ENCODE results near the gene PSMG3.

The PSMG3 gene

DNA sequence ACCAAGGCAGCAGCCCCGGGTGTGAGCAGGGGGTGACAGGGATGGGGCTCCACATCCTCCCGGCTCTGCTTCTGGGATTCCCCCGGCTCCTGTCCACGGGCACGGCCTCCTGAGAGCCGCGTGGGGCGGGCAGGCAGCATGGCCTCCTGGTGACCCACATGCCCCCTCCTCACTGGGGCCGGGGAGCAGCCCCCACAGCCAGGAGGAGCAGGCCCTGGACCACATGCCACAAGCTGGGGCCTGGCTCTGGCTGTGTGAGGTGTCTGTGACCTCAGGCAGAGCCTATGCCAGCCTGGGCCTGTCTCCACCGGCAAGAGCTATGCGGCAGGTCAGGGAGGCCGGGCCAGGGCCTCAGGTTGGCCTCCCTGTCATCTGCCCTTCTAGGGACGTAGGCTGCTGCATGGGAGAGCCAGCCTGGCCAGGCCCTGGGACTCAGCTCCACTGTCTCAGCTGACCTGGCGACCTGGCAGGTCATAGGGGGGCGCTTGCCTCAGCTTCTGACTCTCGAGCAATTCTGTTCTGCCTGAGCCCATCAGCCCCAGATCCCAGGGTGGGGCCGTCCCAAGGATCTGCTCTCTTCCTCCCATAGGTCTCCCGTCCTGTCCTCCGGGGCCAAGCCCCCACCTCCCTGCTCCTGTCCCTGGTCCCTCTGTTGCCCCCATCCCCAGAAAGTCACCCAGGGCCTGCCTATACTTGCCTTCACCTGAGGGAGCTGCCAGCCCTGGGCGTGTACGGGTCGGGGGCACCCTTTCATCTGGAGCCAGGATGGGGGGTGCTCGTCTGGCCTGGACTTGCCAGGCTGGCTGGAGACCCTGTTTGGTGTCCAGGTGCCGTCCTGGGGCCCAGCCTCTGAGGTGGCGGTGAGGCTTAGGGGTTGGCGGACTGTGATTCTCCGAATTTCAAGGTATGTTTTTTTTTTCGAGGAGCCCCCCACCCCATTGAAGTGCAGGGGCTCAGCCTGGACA lies 9.9 kb downstream of the PSMG3 start:
- DNase-seq (ENCODE audit: low read depth in 1 of 2, low spot score in 1 of 2): no peak

DNA sequence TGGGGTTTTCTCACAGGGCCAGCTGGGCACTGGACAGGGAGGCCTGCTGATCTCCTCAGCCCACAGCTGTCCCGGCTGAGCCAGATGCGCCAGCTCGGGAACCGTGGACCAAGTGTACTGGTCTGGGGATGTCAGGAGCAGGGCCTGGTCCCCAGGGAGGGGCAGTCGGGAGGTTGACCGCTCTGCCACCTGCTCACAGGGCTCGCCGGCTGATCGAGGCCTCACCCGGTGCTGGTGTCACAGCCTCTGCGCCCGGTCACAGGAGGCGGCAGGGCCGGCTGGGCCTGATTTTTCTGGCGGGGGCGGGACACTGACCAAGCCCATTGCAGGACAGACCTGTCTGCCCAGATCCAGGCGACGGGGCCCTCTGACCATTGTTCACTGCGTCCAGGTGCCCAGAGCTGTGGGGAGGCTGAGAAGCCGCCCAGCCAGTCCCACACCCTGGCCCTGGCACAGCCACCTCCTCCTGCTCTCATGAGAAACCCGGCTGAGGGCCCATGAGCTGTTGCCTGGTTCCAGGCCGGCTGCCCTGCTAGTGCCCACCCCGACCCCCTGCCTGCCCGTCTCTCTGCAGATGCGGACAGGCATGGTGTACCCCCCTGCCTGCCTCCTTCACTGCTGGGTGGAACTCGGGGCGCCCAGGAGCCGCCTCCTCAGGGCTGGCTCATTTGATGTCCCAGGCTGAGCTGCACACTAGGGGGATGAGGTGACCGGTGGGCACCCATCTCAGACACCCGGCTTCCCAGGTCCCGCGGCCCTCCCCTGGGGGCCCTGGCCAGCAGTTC lies 10.8 kb downstream of the PSMG3 start:
- DNase-seq (ENCODE audit: low read depth in 1 of 2, low spot score in 1 of 2): no peak

DNA sequence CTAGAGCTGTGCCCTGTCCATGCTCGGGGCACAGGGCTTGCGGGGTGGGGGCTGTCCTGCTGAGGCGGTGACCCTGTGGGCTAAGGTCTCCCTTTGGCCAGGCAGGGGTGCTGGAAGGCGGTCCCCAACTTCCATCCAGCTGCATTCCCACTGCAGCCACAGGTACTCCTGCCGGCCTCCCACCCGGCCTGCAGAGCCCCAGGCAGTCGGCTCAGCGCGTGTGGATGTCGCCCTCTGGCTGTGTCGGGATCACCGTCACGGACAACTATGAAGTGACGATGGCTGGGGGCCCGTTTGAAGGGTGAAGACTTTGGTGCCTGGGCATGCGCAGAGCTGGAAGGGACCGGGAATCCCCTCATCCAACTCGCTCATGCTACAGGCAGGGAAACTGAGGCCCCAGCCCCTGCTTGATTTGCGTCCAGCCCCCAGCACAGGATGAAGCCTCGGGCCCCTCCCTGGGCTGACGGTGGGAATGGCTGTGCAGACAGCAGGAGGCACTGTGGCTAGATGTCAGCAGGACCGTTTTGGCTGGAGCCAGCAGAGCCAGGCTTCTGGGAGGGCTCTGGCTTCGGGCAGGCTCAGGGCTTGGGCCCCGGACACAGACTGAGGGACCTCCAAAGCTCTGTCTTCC lies 11.5 kb downstream of the PSMG3 start:
- DNase-seq (ENCODE audit: low read depth in 1 of 2, low spot score in 1 of 2): no peak

DNA sequence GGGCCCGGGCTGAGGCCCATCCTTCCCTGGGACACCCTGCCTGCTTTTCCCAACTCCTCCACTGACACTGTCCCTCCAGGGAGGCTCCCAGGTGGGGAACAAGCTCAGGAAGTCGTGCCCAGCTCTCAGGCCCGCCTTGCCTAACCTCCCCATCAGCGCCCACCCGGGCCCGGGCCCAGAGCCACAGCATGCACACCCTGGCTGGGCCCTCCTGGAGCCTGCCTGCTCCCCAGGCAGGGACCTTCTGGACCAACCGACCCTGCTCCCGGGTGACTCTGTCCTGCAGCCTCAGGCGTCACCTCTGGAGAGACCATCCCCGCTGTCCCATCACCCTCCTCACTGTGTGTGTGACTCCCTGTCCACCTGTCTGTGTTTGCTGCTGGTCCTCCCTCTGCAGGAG lies 12.1 kb downstream of the PSMG3 start:
- no peak for DNase-seq (ENCODE audit: low read depth in 1 of 2, low spot score in 1 of 2)

DNA sequence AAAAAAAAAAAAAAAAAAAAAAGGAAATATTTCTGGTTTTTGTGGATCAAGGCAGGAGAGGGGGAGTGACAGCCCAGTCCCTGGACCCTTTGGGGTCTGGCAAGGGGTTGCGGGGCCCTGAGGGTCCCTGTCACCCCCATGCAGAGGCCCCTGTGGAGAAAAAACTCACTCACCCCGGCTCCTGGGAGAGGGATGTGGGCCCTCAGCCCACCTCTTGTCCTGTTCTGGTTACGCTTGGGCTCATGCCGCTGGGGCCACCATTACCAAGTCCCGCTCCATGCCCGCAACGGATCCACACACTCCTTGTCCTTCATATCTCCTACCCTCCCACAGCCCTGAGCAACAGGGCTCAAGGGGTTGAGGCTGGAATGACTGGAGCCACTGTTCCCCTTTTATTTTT lies 12.8 kb downstream of the PSMG3 start:
- no peak for DNase-seq (ENCODE audit: low read depth in 1 of 2, low spot score in 1 of 2)

DNA sequence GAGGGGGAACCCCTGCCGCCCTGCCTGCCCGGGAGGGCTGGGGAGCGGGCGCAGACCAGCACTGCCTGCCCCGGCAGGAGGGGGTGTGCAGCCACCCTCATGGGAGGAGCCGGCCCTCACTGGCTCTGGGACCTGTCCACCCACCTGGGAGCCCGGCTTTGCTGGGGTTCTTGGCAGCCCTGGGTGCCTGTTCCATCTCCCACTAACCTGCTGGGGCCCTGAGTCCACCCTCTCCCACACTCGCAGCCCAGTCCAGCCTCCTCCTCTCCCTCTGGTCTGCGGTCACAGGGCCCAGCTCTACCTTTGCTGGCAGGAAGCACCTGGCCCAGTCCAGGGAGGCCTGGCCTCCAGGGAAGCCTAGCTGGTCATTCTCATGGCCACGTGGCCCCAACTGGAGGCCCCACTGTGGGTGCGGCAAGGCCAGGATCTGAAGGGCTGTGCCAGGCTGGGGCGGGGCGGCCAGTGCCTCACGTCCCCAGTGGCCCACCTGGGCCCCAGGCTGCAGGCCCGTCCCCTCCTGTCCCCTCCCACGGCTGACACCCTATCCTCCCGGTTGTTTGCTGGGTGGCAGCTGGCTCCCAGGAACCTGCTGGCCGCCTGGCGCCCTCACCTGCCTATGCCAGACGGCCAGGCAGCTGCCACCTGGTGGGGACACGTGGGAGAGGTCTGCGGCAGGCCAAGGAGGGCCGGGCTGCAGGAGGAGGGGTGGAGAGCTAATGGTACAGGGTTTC lies 13.9 kb downstream of the PSMG3 start, which contains the start of gene TMEM184A:
TMEM184A (minus strand) TSS at position 393 of the 731 bp plus-strand sequence. CDS start 721 bp downstream, outside the sequence.
- no peak for DNase-seq (ENCODE audit: low read depth in 1 of 2, low spot score in 1 of 2)

DNA sequence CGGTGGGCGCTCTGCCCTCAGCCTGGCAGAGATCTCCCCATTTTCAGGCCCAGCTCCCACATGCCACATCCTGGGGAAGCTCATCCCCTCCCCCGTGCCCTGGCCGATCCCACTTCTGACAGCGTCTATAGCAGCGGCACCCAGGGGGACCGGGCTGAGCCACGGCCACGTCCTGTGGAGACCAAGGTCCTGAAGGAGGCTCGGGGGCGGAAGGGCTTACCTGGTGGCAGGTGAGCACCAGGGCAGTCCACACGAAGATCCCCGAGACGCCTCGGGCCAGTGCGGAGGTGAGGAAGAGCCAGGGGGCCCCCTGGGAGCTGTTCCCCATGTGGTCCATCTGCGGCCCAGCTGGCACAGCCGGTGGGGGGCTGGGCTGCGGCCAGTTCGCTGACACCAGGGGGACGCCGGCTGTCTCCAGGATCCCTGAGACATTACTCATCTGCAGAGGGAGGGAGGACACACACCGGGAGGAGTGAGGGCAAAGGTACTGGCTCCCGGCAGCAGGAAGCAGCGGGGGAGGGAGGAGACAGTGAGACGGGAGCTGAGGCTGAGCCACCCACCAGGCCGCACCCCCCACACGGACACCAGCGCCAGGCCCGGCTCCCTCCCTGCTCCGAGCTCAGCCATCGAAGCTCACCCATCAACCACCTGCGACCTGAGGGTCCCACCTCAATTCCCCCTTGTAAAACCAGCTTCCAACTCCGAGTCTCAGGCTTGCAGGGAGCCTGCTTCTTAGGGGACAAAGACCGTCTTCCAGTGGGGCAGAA lies 14.6 kb downstream of the PSMG3 start:
- DNase-seq (ENCODE audit: low read depth in 1 of 2, low spot score in 1 of 2): no peak

DNA sequence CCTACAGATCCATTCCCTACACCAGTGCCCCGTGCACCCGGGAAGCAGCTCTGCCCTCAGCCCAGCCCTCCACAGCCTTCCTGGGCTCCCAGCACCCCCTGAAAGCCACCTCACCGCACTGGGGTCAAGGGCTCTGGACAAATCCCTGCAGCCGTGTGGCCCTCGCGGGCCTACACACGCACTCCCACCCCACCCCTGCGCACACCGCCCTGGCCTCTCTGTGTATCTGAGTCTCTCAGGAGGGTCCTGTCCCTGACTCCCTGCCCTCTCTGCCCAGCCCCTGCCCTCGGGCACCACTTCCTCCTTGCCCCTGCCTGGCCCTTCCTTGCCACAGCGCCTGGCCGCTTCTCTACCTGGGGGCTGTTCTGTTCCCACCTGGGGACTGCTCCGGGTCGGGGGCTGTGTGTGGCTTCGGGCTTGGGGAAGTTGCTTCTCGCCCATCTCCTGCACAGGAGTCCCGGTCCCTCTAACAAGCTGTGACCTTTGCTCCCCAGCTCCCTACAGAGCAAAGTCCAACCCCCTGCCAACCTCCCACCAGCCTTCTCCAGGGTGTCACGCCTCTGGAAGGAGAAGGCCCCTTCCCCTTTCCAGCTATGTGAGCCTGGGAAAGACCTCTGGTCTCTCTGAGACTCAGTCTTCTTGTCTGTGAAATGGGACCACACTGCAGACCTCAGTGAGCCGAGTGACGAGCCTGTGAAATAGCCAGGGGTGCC lies 15.3 kb downstream of the PSMG3 start:
- no peak for DNase-seq (ENCODE audit: low read depth in 1 of 2, low spot score in 1 of 2)

DNA sequence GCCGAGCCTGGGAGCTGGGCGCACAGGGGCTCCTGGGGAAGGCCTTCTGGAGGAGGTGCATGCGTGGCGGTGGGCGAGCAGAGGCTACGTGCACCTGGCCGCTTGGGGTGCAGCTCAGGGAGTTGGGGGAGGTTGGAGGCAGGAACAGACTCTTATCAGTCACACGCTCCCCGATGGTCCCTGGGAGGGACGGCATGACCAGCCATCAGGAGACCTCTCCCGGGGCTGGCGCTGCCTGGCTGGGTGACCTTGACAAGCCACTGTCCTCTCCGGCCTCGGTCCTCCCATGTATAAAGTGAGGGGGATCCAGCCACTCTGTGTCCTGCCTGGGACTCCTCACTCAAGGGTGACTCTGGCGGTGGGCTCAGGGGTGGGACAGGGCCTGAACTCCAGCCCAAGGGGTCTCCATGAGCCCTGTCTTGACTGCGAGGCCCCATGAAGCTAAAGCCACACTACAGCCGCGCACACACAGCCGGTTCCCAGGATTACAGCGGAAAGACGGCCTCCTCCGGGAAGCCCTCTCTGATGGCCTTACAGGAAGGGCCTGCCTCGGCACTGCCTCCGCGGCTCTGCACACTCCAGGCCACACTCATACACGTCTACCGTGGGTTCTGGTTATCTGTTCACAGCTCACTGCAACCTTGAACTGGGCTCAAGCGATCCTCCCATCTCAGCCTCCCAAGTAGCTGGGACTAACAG lies 16.2 kb downstream of the PSMG3 start:
- no peak for DNase-seq (ENCODE audit: low read depth in 1 of 2, low spot score in 1 of 2)

DNA sequence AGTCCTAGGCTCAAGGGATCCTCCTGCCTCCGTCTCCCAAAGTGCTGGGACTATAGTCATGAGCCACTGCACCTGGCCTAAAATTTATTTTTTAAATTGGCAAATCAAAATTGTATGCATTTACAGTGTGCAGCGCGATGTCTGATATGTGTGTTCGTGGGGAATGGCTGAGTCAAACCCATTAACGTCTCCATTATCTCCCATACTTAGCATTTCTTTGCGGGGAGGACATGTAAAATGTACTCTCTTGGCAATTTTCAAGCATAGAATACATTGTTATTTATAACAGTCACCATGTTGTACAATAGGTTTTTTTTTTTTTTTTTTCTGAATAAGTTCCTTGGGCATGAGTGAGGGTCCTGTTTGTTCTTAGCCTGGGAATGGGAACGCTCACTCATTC lies 17.6 kb downstream of the PSMG3 start:
- DNase-seq (ENCODE audit: low read depth in 1 of 2, low spot score in 1 of 2): no peak

DNA sequence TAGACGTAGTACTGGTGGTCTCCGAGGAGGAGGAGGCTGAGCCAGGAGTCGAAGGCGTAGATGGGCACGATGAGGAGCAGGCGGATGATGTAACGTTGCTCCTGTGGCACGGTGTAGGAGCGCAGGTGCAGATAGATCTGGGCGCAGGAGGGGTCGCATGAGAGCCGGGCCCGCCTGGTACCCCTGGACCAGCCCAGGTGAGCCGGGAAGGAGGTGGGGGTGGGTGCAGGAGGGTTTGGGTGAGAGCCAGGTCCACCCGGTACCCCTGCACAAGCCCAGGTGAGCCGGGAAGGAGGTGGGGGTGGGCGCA lies 19.0 kb downstream of the PSMG3 start:
- DNase-seq (ENCODE audit: low read depth in 1 of 2, low spot score in 1 of 2): no peak

DNA sequence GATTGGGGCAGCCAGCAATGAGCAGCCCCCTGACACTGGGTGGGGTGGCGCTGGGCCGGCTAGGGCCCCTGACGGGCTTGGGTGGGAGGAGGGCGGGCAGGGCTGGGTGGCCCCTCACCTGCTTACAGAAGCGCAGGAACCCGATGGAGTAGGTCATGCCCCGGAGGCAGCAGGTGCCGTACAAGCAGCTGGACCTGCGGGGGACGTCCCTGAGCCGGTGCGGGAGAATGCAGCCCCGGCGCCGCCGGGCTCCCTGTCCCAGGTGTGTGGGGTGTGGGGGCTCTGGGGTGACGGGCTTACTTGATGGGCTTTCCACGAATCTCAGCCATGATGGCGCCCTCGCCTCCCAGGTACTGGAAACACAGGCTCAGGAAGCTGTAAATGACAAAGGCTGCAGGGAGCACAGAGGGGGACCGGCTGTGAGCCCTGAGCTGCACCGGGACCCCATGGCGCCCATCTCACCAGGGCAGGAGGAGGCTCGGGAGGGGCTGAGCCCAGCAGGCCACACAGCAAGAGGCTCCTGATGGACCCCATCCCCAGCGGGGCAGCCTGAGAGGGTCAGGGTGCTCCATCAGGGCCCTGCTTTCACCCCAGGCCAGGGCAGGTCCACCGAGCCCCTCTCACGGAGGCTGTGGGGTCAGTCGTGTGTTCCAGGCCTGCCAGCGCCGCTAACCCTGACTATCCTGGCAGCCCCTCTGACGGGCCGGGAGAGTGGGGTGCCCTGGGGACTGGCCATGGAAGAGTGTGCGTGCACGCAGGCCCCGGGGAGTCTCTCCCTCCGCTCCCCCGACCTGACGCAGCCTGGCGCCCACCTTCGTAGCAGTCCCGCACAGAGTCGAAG lies 19.6 kb downstream of the PSMG3 start:
- no peak for DNase-seq (ENCODE audit: low read depth in 1 of 2, low spot score in 1 of 2)

DNA sequence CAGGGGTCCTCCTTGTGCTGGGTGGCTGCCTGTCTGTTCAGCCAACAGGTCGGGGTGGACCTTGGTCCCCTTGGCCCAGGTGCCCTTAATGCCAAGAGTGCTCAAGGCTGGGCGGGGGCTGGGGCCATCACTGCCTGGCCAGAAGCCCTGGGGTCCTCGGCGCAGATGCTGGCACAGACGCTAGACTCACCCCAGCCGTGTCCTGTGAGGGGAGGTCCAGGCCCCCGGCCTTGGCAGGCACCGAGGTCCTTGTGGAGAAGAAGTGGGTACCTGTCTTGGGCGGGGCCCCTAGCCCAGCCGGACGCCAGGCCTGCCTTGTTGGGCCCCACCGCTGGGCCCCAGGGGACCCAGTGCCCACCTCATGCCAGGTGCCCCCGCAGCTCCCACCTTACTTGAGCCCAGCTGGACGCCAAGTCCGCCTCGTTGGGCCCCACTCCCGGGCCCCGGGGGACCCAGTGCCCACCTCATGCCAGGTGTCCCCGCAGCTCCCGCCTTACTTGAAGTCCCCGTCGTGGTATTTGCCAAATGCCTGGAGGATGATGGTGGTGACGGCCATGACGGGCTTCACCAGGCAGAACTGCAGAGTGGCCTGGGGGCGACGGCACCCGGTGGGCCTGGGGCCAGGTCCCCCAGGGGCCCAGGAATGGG lies 20.4 kb downstream of the PSMG3 start:
- no peak for DNase-seq (ENCODE audit: low read depth in 1 of 2, low spot score in 1 of 2)

DNA sequence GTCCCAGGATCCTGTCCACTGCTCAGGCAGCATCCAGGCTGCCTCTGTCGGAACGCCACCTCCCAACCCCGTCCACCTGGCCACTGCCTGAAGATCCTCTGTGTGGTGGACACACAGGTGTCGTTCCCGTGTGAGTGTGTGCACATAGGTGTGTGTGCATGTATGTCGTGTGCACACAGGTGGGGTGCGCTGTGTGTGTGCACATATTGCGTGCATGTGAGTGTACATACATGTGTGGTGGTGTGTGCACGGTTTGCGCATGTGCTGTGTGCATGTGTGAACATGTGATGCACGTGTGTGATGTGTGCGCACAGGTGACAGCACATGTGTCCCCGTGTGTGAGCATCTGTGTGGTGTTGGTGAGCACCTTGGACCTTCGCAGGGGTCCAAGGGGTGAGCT lies 20.9 kb downstream of the PSMG3 start:
- DNase-seq (ENCODE audit: low read depth in 1 of 2, low spot score in 1 of 2): no peak

DNA sequence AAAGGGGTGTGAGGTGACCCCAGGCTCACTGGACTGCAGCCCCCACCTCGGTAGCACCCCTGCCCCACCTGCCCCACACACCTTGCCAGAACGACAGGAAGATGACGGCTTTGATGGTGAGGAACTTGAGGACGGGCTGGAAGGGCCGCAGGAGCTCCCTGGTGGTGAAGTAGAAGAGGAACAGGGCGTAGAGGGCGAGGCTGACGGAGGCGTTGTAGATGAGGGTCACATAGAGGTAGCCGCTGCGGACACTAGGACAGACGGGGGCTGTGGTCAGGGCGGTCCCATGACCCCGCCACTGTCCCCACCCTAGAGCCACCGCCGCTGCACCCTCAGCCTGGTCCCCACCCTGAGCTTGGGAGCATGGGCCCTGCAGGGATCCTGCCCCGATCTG lies 21.4 kb downstream of the PSMG3 start:
- DNase-seq (ENCODE audit: low read depth in 1 of 2, low spot score in 1 of 2): no peak

DNA sequence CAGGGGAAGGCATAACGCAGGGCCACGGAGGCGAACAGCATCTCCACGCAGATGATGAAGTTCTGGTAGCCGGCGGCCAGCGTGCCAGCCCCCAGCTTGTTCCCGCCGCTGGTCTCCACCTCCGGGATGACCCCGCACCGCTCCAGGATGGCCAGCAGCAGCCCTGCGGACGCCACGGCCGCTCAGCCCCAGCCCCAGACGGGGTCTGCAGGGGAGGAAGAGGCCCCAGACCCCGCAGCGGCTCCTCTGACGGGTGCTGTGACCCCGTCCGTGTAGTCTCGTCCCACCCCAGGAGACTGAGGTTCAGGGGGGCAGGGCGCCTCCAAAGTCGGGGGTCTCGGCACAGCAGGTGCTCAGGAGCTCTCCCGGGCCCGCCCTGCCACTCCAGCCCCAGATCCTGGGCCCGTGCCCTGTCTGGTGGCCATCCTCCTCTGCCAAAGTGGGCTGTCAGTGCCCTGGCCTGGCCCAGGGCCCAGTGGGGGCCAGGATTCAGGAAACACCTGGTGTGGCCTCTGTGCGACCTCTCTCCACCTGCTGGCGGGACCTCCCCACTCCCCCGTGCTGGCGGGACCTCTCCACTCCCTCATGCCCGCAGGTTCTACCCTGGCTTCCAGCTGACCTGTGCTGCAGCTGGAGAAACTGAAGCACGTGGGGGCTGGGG lies 21.9 kb downstream of the PSMG3 start:
- DNase-seq (ENCODE audit: low read depth in 1 of 2, low spot score in 1 of 2): no peak

Measured in activated CD4-positive, alpha-beta T cell treated with anti-CD3 and anti-CD28 coated beads, Interleukin-2, amount 50 U/mL, for 24 hours (primary cell).